Esophagus muscularis mucosa (tissue), 3 donors: Measurements from ENCODE around the gene C1orf116.

Source experiments
- CTCF ChIP-seq, 3 experiments: fragments of 200-600 bp in 2 of 3; fragments of 450-650 bp in 1 of 3; sonication (generic) in 2 of 3; IDR thresholded peaks; one replicate each; pipeline ENCODE4 v1.5.1; 2017 to 2019; ENCODE audit warnings: antibody characterized with exemption in 3 of 3, mild to moderate bottlenecking in 2 of 3, moderate library complexity in 1 of 3
- POLR2A ChIP-seq: fragments of 450-650 bp; IDR thresholded peaks from one replicate; pipeline ENCODE4 v1.6.1; 2017; ENCODE audit warnings: antibody characterized with exemption, moderate library complexity, mild to moderate bottlenecking, low read depth

- TF ChIP-seq CTCF (IDR thresholded peaks at IDR 0.05), result no peak
- TF ChIP-seq POLR2A, result no peak
Observed at GRCh38 chr1:206971029-206971655, 61.4 kb downstream of the C1orf116 start.
